Immature natural killer cell (primary cell): ENCODE measurements around the gene SBF2. TPM values are rescaled to one million over a fixed set of nuclear protein-coding genes. Genes with fewer than 3 reads are reported as not detected.

ENCODE experiments used
- DNase-seq, 3 donors: peaks; one replicate each; pipeline ENCODE4 v3.0.0; 2022; ENCODE audit warnings: mixed read lengths in 1 of 3
- H3K27ac Mint-ChIP-seq, 6 donors: one replicate each; pipeline ENCODE4 v1.8.0; 2020; ENCODE audit warnings: mixed read lengths in 6 of 6, mild to moderate bottlenecking in 5 of 6, inconsistent platforms in 4 of 6, moderate library complexity in 3 of 6
- H3K27me3 Mint-ChIP-seq, 3 donors: one replicate each; pipeline ENCODE4 v1.8.0; 2020 to 2021; ENCODE audit warnings: low read depth in 3 of 3, mild to moderate bottlenecking in 3 of 3, mixed read lengths in 3 of 3, moderate library complexity in 3 of 3, inconsistent platforms in 1 of 3
- H3K36me3 Mint-ChIP-seq, 3 donors: one replicate each; pipeline ENCODE4 v1.8.0; 2020; ENCODE audit warnings: mixed read lengths in 3 of 3, inconsistent platforms in 2 of 3, mild to moderate bottlenecking in 2 of 3
- H3K4me1 Mint-ChIP-seq, 2 donors: one replicate each; pipeline ENCODE4 v1.8.0; 2020; ENCODE audit warnings: inconsistent platforms in 2 of 2, mild to moderate bottlenecking in 2 of 2, mixed read lengths in 2 of 2, moderate library complexity in 1 of 2
- H3K4me3 Mint-ChIP-seq, 5 donors: one replicate each; pipeline ENCODE4 v1.8.0; 2020; ENCODE audit warnings: mild to moderate bottlenecking in 5 of 5, mixed read lengths in 5 of 5, inconsistent platforms in 3 of 5, moderate library complexity in 3 of 5
- H3K9me3 Mint-ChIP-seq, 6 donors: one replicate each; pipeline ENCODE4 v1.8.0; 2020; ENCODE audit warnings: mild to moderate bottlenecking in 6 of 6, mixed read lengths in 6 of 6, inconsistent platforms in 4 of 6, moderate library complexity in 3 of 6
- polyA plus RNA-seq, 3 donors: library from polyadenylated mRNA; unstranded; fragments of 300-500 nt; fragmentation: Illumina TruSeq; gene quantifications; one replicate each; pipeline ENCODE4 v1.2.3, GENCODE V29; 2021

Gene SBF2
- polyA plus RNA-seq, 3 donors from 2014 or later: 3.2 to 6.9 (median 4.7) TPM

GRCh38 chr11:10322830-10323792 is 29.1 kb upstream of the SBF2 start:
- peaks cover 0 to 14% (median 1%) of the 10 kb centered on the region in 3 donors for H3K27me3 Mint-ChIP-seq
- H3K27ac Mint-ChIP-seq: no peak overlapping the region
- peaks cover 0 to 2% (median 0%) of the 10 kb centered on the region in 6 donors for H3K9me3 Mint-ChIP-seq
- H3K4me3 Mint-ChIP-seq: no peak overlapping the region
- peak; percentile 21 to 45 (median 26) for DNase-seq
- no peaks in the 10 kb centered on the region for H3K36me3 Mint-ChIP-seq
- H3K4me1 Mint-ChIP-seq: peaks cover 0 to 2% of the 10 kb centered on the region in 2 donors

GRCh38 chr11:10322401-10322800 is 28.4 kb upstream of the SBF2 start:
- Mint-ChIP-seq H3K4me3 (no peak overlapping the region), H3K9me3 (peaks cover 0 to 2% (median 0%) of the 10 kb centered on the region in 6 donors), H3K36me3 (no peaks in the 10 kb centered on the region), H3K4me1 (peaks cover 0 to 2% of the 10 kb centered on the region in 2 donors), H3K27ac (no peak overlapping the region), H3K27me3 (peaks cover 0 to 14% (median 1%) of the 10 kb centered on the region in 3 donors)
- DNase-seq: no peak

GRCh38 chr11:10320736-10321465 is 26.9 kb upstream of the SBF2 start:
- Mint-ChIP-seq H3K27me3 (peaks cover 0 to 16% (median 1%) of the 10 kb centered on the region in 3 donors), H3K4me3 (no peak overlapping the region), H3K36me3 (no peaks in the 10 kb centered on the region), H3K9me3 (peaks cover 0 to 2% (median 0%) of the 10 kb centered on the region in 6 donors), H3K27ac (no peak overlapping the region), H3K4me1 (peaks cover 0 to 2% of the 10 kb centered on the region in 2 donors)
- no peak for DNase-seq

GRCh38 chr11:10319702-10320558 is 25.9 kb upstream of the SBF2 start:
- H3K9me3 Mint-ChIP-seq: peaks cover 0 to 2% (median 0%) of the 10 kb centered on the region in 6 donors
- peaks cover 0 to 11% (median 1%) of the 10 kb centered on the region in 3 donors for H3K27me3 Mint-ChIP-seq
- H3K36me3 Mint-ChIP-seq: no peaks in the 10 kb centered on the region
- H3K4me1 Mint-ChIP-seq: peaks cover 0 to 2% of the 10 kb centered on the region in 2 donors
- no peak for DNase-seq
- H3K27ac Mint-ChIP-seq: no peak overlapping the region
- no peak overlapping the region for H3K4me3 Mint-ChIP-seq

GRCh38 chr11:10318527-10318802 is 24.4 kb upstream of the SBF2 start:
- Mint-ChIP-seq H3K4me3 (no peak overlapping the region), H3K4me1 (peaks cover 0 to 2% of the 10 kb centered on the region in 2 donors), H3K9me3 (peaks cover 0 to 2% (median 0%) of the 10 kb centered on the region in 6 donors), H3K27ac (no peak overlapping the region), H3K36me3 (no peaks in the 10 kb centered on the region), H3K27me3 (peaks cover 3 to 10% (median 3%) of the 10 kb centered on the region in 3 donors)
- no peak for DNase-seq

- no peak overlapping the region for H3K4me3 Mint-ChIP-seq
- no peaks in the 10 kb centered on the region for H3K36me3 Mint-ChIP-seq
- H3K9me3 Mint-ChIP-seq: peaks cover 0 to 4% (median 0%) of the 10 kb centered on the region in 6 donors
- DNase-seq: no peak
- peaks cover 0 to 1% of the 10 kb centered on the region in 2 donors for H3K4me1 Mint-ChIP-seq
- H3K27ac Mint-ChIP-seq: no peak overlapping the region
- H3K27me3 Mint-ChIP-seq: peaks cover 3 to 10% (median 3%) of the 10 kb centered on the region in 3 donors
Measured at GRCh38 chr11:10317776-10318526, 23.9 kb upstream of the SBF2 start.

GRCh38 chr11:10317151-10317755 is 23.2 kb upstream of the SBF2 start:
- H3K9me3 Mint-ChIP-seq: peaks cover 0 to 4% (median 0%) of the 10 kb centered on the region in 6 donors
- no peak overlapping the region for H3K4me3 Mint-ChIP-seq
- H3K27me3 Mint-ChIP-seq: peaks cover 2 to 15% (median 3%) of the 10 kb centered on the region in 3 donors
- no peak overlapping the region for H3K27ac Mint-ChIP-seq
- DNase-seq: no peak
- H3K4me1 Mint-ChIP-seq: no peaks in the 10 kb centered on the region
- H3K36me3 Mint-ChIP-seq: no peaks in the 10 kb centered on the region

GRCh38 chr11:10315083-10315482 is 21.1 kb upstream of the SBF2 start:
- DNase-seq: no peak
- H3K36me3 Mint-ChIP-seq: no peaks in the 10 kb centered on the region
- no peaks in the 10 kb centered on the region for H3K4me1 Mint-ChIP-seq
- no peak overlapping the region for H3K27ac Mint-ChIP-seq
- H3K9me3 Mint-ChIP-seq: peaks cover 0 to 5% (median 0%) of the 10 kb centered on the region in 6 donors
- H3K4me3 Mint-ChIP-seq: no peak overlapping the region
- peaks cover 3 to 18% (median 5%) of the 10 kb centered on the region in 3 donors for H3K27me3 Mint-ChIP-seq

- H3K27me3 Mint-ChIP-seq: peaks cover 3 to 23% (median 5%) of the 10 kb centered on the region in 3 donors
Measured at GRCh38 chr11:10314199-10315072, 20.4 kb upstream of the SBF2 start.

GRCh38 chr11:10311802-10312201 is 17.8 kb upstream of the SBF2 start:
- Mint-ChIP-seq H3K27me3 (peaks cover 6 to 40% (median 11%) of the 10 kb centered on the region in 3 donors), H3K27ac (no peak overlapping the region), H3K4me1 (peaks cover 13 to 17% of the 10 kb centered on the region in 2 donors), H3K36me3 (no peaks in the 10 kb centered on the region), H3K9me3 (peaks cover 0 to 3% (median 0%) of the 10 kb centered on the region in 6 donors), H3K4me3 (no peak overlapping the region)
- no peak for DNase-seq

More at GRCh38 chr11:10314199-10315072, 20.4 kb upstream of the SBF2 start:
- H3K27ac Mint-ChIP-seq: no peak overlapping the region
- H3K4me3 Mint-ChIP-seq: no peak overlapping the region
- H3K4me1 Mint-ChIP-seq: no peaks in the 10 kb centered on the region
- peak in 2 of 3 donors; percentile 30 to 36 for DNase-seq
- H3K36me3 Mint-ChIP-seq: no peaks in the 10 kb centered on the region
- H3K9me3 Mint-ChIP-seq: peaks cover 0 to 5% (median 0%) of the 10 kb centered on the region in 6 donors

GRCh38 chr11:10310301-10310841 is 16.4 kb upstream of the SBF2 start:
- Mint-ChIP-seq H3K4me1 (peaks cover 25 to 32% of the 10 kb centered on the region in 2 donors), H3K27me3 (peaks cover 16 to 38% (median 20%) of the 10 kb centered on the region in 3 donors), H3K27ac (no peak overlapping the region), H3K36me3 (no peaks in the 10 kb centered on the region), H3K4me3 (no peak overlapping the region), H3K9me3 (peaks cover 0 to 3% (median 0%) of the 10 kb centered on the region in 6 donors)
- DNase-seq: no peak
